Measurements from ENCODE around the gene RNF138.
"Not testable (repeated sequence)": the region's sequence is repeated elsewhere in the genome, so short reads cannot be mapped to it uniquely, and the experiment has no call there.

Gene RNF138

DNA sequence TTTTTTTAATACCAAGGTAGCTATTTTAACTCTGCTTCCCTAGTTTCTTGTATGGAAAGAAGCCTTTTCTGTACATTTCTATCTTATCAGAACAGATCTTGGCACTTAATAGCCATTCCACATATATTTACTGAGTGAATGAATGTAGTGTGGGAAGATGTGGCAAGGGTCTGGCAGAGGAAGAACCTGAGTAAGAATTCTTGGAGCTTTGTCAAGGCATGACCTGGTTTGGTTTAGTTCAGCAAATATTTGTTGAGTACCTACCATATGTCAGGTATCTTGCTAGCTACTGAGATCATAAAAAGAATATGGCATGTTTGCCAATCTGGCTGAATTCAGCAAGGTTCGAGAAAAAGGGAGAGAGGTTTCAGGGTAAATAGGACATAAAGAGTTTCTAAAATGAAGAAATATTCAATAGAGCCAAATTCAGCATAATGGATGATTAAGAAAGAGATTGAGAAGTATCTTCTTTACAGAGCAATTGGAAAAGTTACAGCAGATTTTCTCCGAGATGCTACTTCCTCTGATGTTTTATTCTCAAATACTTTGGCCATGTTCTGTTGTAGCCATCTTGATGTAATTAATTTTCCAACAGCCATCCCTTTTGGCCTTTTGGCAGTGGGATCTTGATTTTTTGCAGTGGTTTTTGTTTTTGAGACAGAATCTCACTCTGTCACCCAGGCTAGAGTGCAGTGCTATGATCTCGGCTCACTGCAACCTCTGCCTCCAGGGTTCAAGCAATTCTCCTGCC, 76.5 kb downstream of the RNF138 start:
- H3K4me1 ChIP-seq (ENCODE audit: control insufficient read depth in 1 of 2, insufficient read depth in 2 of 2, low read length in 2 of 2): no peaks in the 10 kb centered on the region
- no peak overlapping the region for H3K4me3 ChIP-seq (ENCODE audit: low read depth in 1 of 2, low read length in 2 of 2)
- no peaks in the 10 kb centered on the region for H3K9me3 ChIP-seq (ENCODE audit: control insufficient read depth in 1 of 2, low read length in 2 of 2)

GRCh38 chr18:32173654-32174053, 82.0 kb downstream of the RNF138 start:
- Histone ChIP-seq H3K4me3 (ENCODE audit: low read depth in 1 of 2, low read length in 2 of 2) (no peak overlapping the region), H3K27ac (ENCODE audit: low read depth, low read length) (no peak overlapping the region), H3K4me1 (ENCODE audit: control insufficient read depth in 1 of 2, insufficient read depth in 2 of 2, low read length in 2 of 2) (no peaks in the 10 kb centered on the region), H3K9ac (ENCODE audit: low read depth in 1 of 2, low read length in 2 of 2) (no peak overlapping the region), H3K36me3 (ENCODE audit: control insufficient read depth in 1 of 2, insufficient read depth in 2 of 2, low read length in 2 of 2) (no peaks in the 10 kb centered on the region), H3K27me3 (ENCODE audit: control insufficient read depth in 1 of 2, insufficient read depth in 2 of 2, low read length in 2 of 2) (no peaks in the 10 kb centered on the region), H3K9me3 (ENCODE audit: control insufficient read depth in 1 of 2, low read length in 2 of 2) (no peaks in the 10 kb centered on the region)

More for the DNA sequence above, 76.5 kb downstream of the RNF138 start:
- no peaks in the 10 kb centered on the region for H3K36me3 ChIP-seq (ENCODE audit: control insufficient read depth in 1 of 2, insufficient read depth in 2 of 2, low read length in 2 of 2)
- H3K9ac ChIP-seq (ENCODE audit: low read depth in 1 of 2, low read length in 2 of 2): no peak overlapping the region
- no peaks in the 10 kb centered on the region for H3K27me3 ChIP-seq (ENCODE audit: control insufficient read depth in 1 of 2, insufficient read depth in 2 of 2, low read length in 2 of 2)
- H3K27ac ChIP-seq (ENCODE audit: low read depth, low read length): no peak overlapping the region

DNA sequence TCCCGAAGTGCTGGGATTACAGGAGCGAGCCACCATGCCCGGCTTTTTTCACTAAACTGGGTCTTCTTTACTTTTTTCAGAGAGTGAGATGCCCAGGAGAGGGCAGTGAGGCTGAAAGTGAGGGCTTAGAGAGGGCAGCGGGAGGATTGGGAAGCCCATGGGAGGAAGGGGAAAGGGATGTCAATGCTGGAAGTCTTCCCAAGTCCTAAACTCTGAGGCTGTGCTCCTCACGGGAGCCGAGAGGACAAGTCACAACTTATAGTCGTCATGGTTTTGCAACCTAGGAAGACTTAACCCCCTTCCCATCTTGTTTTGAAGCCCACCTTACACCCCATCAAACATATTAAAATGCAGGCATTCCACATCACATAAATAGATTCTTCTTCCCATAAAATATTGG, 83.0 kb downstream of the RNF138 start:
- Histone ChIP-seq H3K9ac (ENCODE audit: low read depth in 1 of 2, low read length in 2 of 2) (no peak overlapping the region), H3K27ac (ENCODE audit: low read depth, low read length) (no peak overlapping the region)

GRCh38 chr18:32175265-32175664, 83.6 kb downstream of the RNF138 start:
- no peaks in the 10 kb centered on the region for H3K4me1 ChIP-seq (ENCODE audit: control insufficient read depth in 1 of 2, insufficient read depth in 2 of 2, low read length in 2 of 2)
- no peaks in the 10 kb centered on the region for H3K27me3 ChIP-seq (ENCODE audit: control insufficient read depth in 1 of 2, insufficient read depth in 2 of 2, low read length in 2 of 2)
- no peak overlapping the region for H3K9ac ChIP-seq (ENCODE audit: low read depth in 1 of 2, low read length in 2 of 2)
- H3K4me3 ChIP-seq (ENCODE audit: low read depth in 1 of 2, low read length in 2 of 2): no peak overlapping the region
- H3K9me3 ChIP-seq (ENCODE audit: control insufficient read depth in 1 of 2, low read length in 2 of 2): no peaks in the 10 kb centered on the region
- H3K36me3 ChIP-seq (ENCODE audit: control insufficient read depth in 1 of 2, insufficient read depth in 2 of 2, low read length in 2 of 2): no peaks in the 10 kb centered on the region
- H3K27ac ChIP-seq (ENCODE audit: low read depth, low read length): no peak overlapping the region

More for the DNA sequence above, 83.0 kb downstream of the RNF138 start:
- Histone ChIP-seq H3K9me3 (ENCODE audit: control insufficient read depth in 1 of 2, low read length in 2 of 2) (no peaks in the 10 kb centered on the region), H3K36me3 (ENCODE audit: control insufficient read depth in 1 of 2, insufficient read depth in 2 of 2, low read length in 2 of 2) (no peaks in the 10 kb centered on the region), H3K27me3 (ENCODE audit: control insufficient read depth in 1 of 2, insufficient read depth in 2 of 2, low read length in 2 of 2) (no peaks in the 10 kb centered on the region), H3K4me1 (ENCODE audit: control insufficient read depth in 1 of 2, insufficient read depth in 2 of 2, low read length in 2 of 2) (no peaks in the 10 kb centered on the region), H3K4me3 (ENCODE audit: low read depth in 1 of 2, low read length in 2 of 2) (no peak overlapping the region)

- not testable (repeated sequence) for H3K9me3 ChIP-seq (ENCODE audit: control insufficient read depth in 1 of 2, low read length in 2 of 2); H3K27me3 ChIP-seq (ENCODE audit: control insufficient read depth in 1 of 2, insufficient read depth in 2 of 2, low read length in 2 of 2); H3K4me3 ChIP-seq (ENCODE audit: low read depth in 1 of 2, low read length in 2 of 2); H3K27ac ChIP-seq (ENCODE audit: low read depth, low read length); H3K4me1 ChIP-seq (ENCODE audit: control insufficient read depth in 1 of 2, insufficient read depth in 2 of 2, low read length in 2 of 2); H3K36me3 ChIP-seq (ENCODE audit: control insufficient read depth in 1 of 2, insufficient read depth in 2 of 2, low read length in 2 of 2); H3K9ac ChIP-seq (ENCODE audit: low read depth in 1 of 2, low read length in 2 of 2)
These were observed 85.1 kb downstream of the RNF138 start for GRCh38 chr18:32176745-32177144.

- H3K9me3 ChIP-seq (ENCODE audit: control insufficient read depth in 1 of 2, low read length in 2 of 2): no peaks in the 10 kb centered on the region
These were observed 85.9 kb downstream of the RNF138 start for GRCh38 chr18:32177530-32177929.

More at GRCh38 chr18:32177530-32177929, 85.9 kb downstream of the RNF138 start:
- H3K36me3 ChIP-seq (ENCODE audit: control insufficient read depth in 1 of 2, insufficient read depth in 2 of 2, low read length in 2 of 2): no peaks in the 10 kb centered on the region
- no peak overlapping the region for H3K27ac ChIP-seq (ENCODE audit: low read depth, low read length)
- no peaks in the 10 kb centered on the region for H3K4me1 ChIP-seq (ENCODE audit: control insufficient read depth in 1 of 2, insufficient read depth in 2 of 2, low read length in 2 of 2)
- no peak overlapping the region for H3K9ac ChIP-seq (ENCODE audit: low read depth in 1 of 2, low read length in 2 of 2)
- H3K27me3 ChIP-seq (ENCODE audit: control insufficient read depth in 1 of 2, insufficient read depth in 2 of 2, low read length in 2 of 2): no peaks in the 10 kb centered on the region
- H3K4me3 ChIP-seq (ENCODE audit: low read depth in 1 of 2, low read length in 2 of 2): no peak overlapping the region

All from duodenal mucosa (tissue), 2 donors.